ENCODE measurements around the gene SH3BP5. TPM values are rescaled to one million over a fixed set of nuclear protein-coding genes. Genes with fewer than 3 reads are reported as not detected.

The SH3BP5 gene
- total RNA-seq, 1 donor from 2014 or later = 19.5 TPM

- Mint-ChIP-seq H3K4me1 (peaks cover 7% of the 10 kb centered on the region), H3K36me3 (ENCODE audit: low read depth) (peaks cover 44% of the 10 kb centered on the region), H3K27ac (no peak overlapping the region), H3K9me3 (no peaks in the 10 kb centered on the region), H3K4me3 (no peak overlapping the region), H3K27me3 (no peaks in the 10 kb centered on the region)
- intact Hi-C loops (cut with micrococcal nuclease) = no loop called here
- no peak for DNase-seq
Measured at GRCh38 chr3:15243822-15244482, 88.4 kb downstream of the SH3BP5 start.

GRCh38 chr3:15241341-15241740, 91.0 kb downstream of the SH3BP5 start:
- no peaks in the 10 kb centered on the region for H3K27me3 Mint-ChIP-seq
- H3K4me3 Mint-ChIP-seq = no peak overlapping the region
- intact Hi-C loops (cut with micrococcal nuclease) = no loop called here
- H3K36me3 Mint-ChIP-seq (ENCODE audit: low read depth) = peaks cover 38% of the 10 kb centered on the region
- H3K27ac Mint-ChIP-seq = no peak overlapping the region
- peaks cover 7% of the 10 kb centered on the region for H3K4me1 Mint-ChIP-seq
- H3K9me3 Mint-ChIP-seq = no peaks in the 10 kb centered on the region
- peak; percentile 81 for DNase-seq

DNA sequence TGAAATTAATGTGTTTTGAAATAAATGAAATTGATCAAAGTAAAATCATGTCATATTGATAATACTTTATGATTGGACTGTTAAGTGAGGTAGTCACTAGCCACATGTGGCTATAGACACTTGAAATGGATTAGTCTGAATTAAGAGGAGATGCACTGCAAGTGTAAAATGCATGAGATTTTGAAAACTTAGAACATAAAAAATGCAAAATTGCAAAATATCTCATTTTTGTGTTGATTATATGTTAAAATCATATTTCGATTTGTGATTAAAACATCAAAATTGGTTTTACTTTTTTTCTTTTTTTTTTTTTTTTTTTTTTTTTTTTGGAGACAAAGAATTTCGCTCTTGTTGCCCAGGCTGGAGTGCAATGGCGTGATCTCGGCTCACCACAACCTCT, 103.1 kb downstream of the SH3BP5 start:
- no peak overlapping the region for H3K4me3 Mint-ChIP-seq
- H3K9me3 Mint-ChIP-seq = no peaks in the 10 kb centered on the region
- H3K27ac Mint-ChIP-seq = no peak overlapping the region
- no peaks in the 10 kb centered on the region for H3K27me3 Mint-ChIP-seq
- DNase-seq = no peak
- intact Hi-C loops (cut with micrococcal nuclease) = no loop called here
- H3K36me3 Mint-ChIP-seq (ENCODE audit: low read depth) = peaks cover 20% of the 10 kb centered on the region
- no peaks in the 10 kb centered on the region for H3K4me1 Mint-ChIP-seq

DNA sequence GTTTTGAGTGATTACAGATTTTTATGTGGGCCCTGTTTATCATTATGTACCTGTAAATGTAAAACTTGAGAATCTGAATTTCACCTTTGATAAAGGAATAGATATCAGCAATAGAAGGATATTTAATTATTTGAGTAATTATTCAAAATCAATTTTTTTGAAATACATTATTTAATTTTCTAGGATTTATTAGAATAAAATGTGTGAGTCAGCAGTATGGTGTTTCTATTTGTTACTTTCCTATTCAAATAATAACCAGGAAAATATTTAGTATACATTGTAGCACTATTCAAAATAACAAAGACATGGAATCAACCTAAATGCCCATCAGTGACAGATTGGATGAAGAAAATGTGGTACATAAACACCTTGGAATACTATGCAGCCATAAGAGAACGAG, 104.2 kb downstream of the SH3BP5 start:
- intact Hi-C loops (cut with micrococcal nuclease) = no loop called here
- DNase-seq = no peak
- H3K27ac Mint-ChIP-seq = no peak overlapping the region
- H3K36me3 Mint-ChIP-seq (ENCODE audit: low read depth) = peaks cover 21% of the 10 kb centered on the region
- no peaks in the 10 kb centered on the region for H3K4me1 Mint-ChIP-seq
- no peak overlapping the region for H3K4me3 Mint-ChIP-seq
- no peaks in the 10 kb centered on the region for H3K9me3 Mint-ChIP-seq
- no peaks in the 10 kb centered on the region for H3K27me3 Mint-ChIP-seq

- Mint-ChIP-seq H3K27ac (no peak overlapping the region), H3K4me3 (no peak overlapping the region), H3K9me3 (no peaks in the 10 kb centered on the region), H3K4me1 (no peaks in the 10 kb centered on the region), H3K36me3 (ENCODE audit: low read depth) (peaks cover 37% of the 10 kb centered on the region), H3K27me3 (no peaks in the 10 kb centered on the region)
- intact Hi-C loops (cut with micrococcal nuclease) = no loop called here
- no peak for DNase-seq
Measured at GRCh38 chr3:15223685-15224572, 108.5 kb downstream of the SH3BP5 start.

GRCh38 chr3:15221574-15222217, 110.7 kb downstream of the SH3BP5 start:
- no peaks in the 10 kb centered on the region for H3K9me3 Mint-ChIP-seq
- H3K27me3 Mint-ChIP-seq = no peaks in the 10 kb centered on the region
- no peak for DNase-seq
- H3K27ac Mint-ChIP-seq = no peak overlapping the region
- peaks cover 48% of the 10 kb centered on the region for H3K36me3 Mint-ChIP-seq (ENCODE audit: low read depth)
- intact Hi-C loops (cut with micrococcal nuclease) = no loop called here
- H3K4me3 Mint-ChIP-seq = no peak overlapping the region
- H3K4me1 Mint-ChIP-seq = no peaks in the 10 kb centered on the region

GRCh38 chr3:15220661-15221060, 111.7 kb downstream of the SH3BP5 start:
- Mint-ChIP-seq H3K4me3 (no peak overlapping the region), H3K4me1 (no peaks in the 10 kb centered on the region), H3K27ac (no peak overlapping the region), H3K9me3 (no peaks in the 10 kb centered on the region), H3K27me3 (no peaks in the 10 kb centered on the region), H3K36me3 (ENCODE audit: low read depth) (peaks cover 54% of the 10 kb centered on the region)
- intact Hi-C loops (cut with micrococcal nuclease) = no loop called here
- no peak for DNase-seq

DNA sequence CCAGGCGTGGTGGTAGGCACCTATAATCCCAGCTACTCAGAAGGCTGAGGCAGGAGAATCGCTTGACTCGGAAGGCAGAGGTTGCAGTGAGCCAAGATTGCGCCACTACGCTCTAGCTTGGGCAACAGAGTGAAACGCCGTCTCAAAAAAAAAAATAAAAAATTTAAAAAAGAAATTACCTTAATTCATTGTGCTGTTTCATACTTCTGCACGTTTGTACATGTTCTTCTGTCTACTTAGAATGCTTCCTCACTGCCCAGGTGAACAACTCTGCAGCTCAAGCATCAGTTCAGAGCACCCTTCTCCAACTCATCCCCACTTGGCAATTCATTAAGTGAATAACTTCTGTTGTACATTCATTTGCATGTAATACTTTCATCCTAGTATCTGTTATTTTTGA, 112.3 kb downstream of the SH3BP5 start:
- Mint-ChIP-seq H3K4me1 (no peaks in the 10 kb centered on the region), H3K4me3 (no peak overlapping the region), H3K9me3 (no peaks in the 10 kb centered on the region), H3K27me3 (no peaks in the 10 kb centered on the region), H3K36me3 (ENCODE audit: low read depth) (peaks cover 60% of the 10 kb centered on the region), H3K27ac (no peak overlapping the region)
- intact Hi-C loops (cut with micrococcal nuclease) = no loop called here
- no peak for DNase-seq

- H3K4me3 Mint-ChIP-seq = no peak overlapping the region
- peaks cover 60% of the 10 kb centered on the region for H3K36me3 Mint-ChIP-seq (ENCODE audit: low read depth)
- no peaks in the 10 kb centered on the region for H3K27me3 Mint-ChIP-seq
- H3K4me1 Mint-ChIP-seq = no peaks in the 10 kb centered on the region
- H3K9me3 Mint-ChIP-seq = no peaks in the 10 kb centered on the region
- no peak for DNase-seq
- no peak overlapping the region for H3K27ac Mint-ChIP-seq
- intact Hi-C loops (cut with micrococcal nuclease) = no loop called here
Measured at GRCh38 chr3:15218689-15219088, 113.7 kb downstream of the SH3BP5 start.

- Mint-ChIP-seq H3K4me1 (no peaks in the 10 kb centered on the region), H3K9me3 (no peaks in the 10 kb centered on the region), H3K36me3 (ENCODE audit: low read depth) (peaks cover 60% of the 10 kb centered on the region), H3K27ac (no peak overlapping the region), H3K4me3 (no peak overlapping the region), H3K27me3 (no peaks in the 10 kb centered on the region)
- no peak for DNase-seq
- intact Hi-C loops (cut with micrococcal nuclease) = no loop called here
Measured at GRCh38 chr3:15217841-15218267, 114.5 kb downstream of the SH3BP5 start.

DNA sequence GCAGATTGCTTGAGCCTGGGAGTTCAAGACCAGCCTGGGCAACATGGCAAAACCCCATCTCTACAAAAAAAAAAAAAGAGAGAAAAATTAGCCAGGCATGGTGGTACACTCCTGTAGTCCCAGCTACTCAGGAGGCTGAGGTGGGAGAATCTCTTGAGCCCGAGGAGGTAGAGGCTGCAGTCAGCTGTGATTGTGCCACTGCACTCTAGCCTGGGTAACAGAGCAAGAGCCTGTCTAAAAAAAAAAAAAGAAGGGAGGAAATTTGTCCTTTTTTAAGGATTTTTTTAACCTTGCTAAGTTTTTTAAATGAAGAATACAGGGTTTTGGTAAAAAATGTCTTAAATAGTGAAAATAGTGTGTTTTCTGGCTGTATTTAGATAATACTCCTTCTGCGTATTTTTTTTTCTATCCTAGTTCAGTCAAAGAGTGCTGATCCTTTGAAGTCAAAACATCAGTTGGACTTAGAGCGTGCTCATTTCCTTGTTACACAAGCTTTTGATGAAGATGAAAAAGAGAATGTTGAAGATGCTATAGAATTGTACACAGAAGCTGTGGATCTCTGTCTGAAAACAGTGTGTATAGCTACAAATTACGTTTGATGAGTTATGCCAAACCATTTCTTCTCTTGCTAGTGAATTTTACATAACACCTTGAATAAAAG, 115.2 kb downstream of the SH3BP5 start:
- peaks cover 62% of the 10 kb centered on the region for H3K36me3 Mint-ChIP-seq (ENCODE audit: low read depth)
- no peaks in the 10 kb centered on the region for H3K9me3 Mint-ChIP-seq
- peaks cover under 1% of the 10 kb centered on the region for H3K4me1 Mint-ChIP-seq
- intact Hi-C loops (cut with micrococcal nuclease) = no loop called here
- no peaks in the 10 kb centered on the region for H3K27me3 Mint-ChIP-seq
- no peak for DNase-seq
- H3K4me3 Mint-ChIP-seq = no peak overlapping the region
- no peak overlapping the region for H3K27ac Mint-ChIP-seq

- no peak for DNase-seq
- H3K4me3 Mint-ChIP-seq = no peak overlapping the region
- no peaks in the 10 kb centered on the region for H3K27me3 Mint-ChIP-seq
- H3K4me1 Mint-ChIP-seq = peaks cover 1% of the 10 kb centered on the region
- no peaks in the 10 kb centered on the region for H3K9me3 Mint-ChIP-seq
- peaks cover 65% of the 10 kb centered on the region for H3K36me3 Mint-ChIP-seq (ENCODE audit: low read depth)
- intact Hi-C loops (cut with micrococcal nuclease) = no loop called here
- H3K27ac Mint-ChIP-seq = no peak overlapping the region
Measured at GRCh38 chr3:15216501-15216900, 115.9 kb downstream of the SH3BP5 start.

- Mint-ChIP-seq H3K36me3 (ENCODE audit: low read depth) (peaks cover 65% of the 10 kb centered on the region), H3K27me3 (no peaks in the 10 kb centered on the region), H3K9me3 (no peaks in the 10 kb centered on the region), H3K4me1 (peaks cover 1% of the 10 kb centered on the region), H3K27ac (no peak overlapping the region), H3K4me3 (no peak overlapping the region)
- no peak for DNase-seq
- intact Hi-C loops (cut with micrococcal nuclease) = no loop called here
Measured at GRCh38 chr3:15215996-15216395, 116.4 kb downstream of the SH3BP5 start.

DNA sequence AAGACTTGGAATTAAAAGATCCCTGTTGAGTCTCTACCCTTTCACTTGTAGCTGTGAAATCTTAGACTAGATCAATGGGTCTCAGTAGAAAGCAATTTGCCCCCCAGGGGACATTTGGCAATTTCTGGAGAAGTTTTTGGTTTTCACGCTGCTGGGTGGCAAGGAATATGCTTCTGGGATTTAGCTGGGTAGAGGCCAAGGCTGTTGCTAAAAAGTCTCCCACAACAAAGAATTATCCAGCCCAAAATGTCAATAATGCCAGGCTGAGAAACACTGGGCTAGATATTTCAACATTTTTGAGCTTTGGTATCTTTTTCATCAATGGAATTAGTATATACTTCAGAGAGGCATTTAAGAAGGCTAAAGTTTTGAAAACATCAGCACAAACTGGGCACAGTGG, 117.6 kb downstream of the SH3BP5 start:
- intact Hi-C loops (cut with micrococcal nuclease) = no loop called here
- H3K27ac Mint-ChIP-seq = no peak overlapping the region
- H3K4me3 Mint-ChIP-seq = no peak overlapping the region
- peaks cover 60% of the 10 kb centered on the region for H3K36me3 Mint-ChIP-seq (ENCODE audit: low read depth)
- peaks cover 1% of the 10 kb centered on the region for H3K4me1 Mint-ChIP-seq
- no peaks in the 10 kb centered on the region for H3K9me3 Mint-ChIP-seq
- no peaks in the 10 kb centered on the region for H3K27me3 Mint-ChIP-seq
- DNase-seq = no peak

Measured in activated CD4-positive, alpha-beta T cell treated with anti-CD3 and anti-CD28 coated beads, Interleukin-2, amount 10 ng/mL, durations not matched to agents 24 days and 14 days (primary cell).